ENCODE data around the gene PRELID3B.

PRELID3B gene

GRCh38 chr20:58991715-58992114 lies 50.9 kb downstream of the PRELID3B start:
- Histone ChIP-seq H3K79me2 (ENCODE audit: insufficient read depth, low read length) (no peaks in the 10 kb centered on the region), H2AFZ (ENCODE audit: low read depth, low read length, severe bottlenecking) (no peak overlapping the region), H3K4me2 (ENCODE audit: low read depth, low read length, poor library complexity, severe bottlenecking) (no peak overlapping the region), H3K4me3 (ENCODE audit: insufficient read depth, low read length, poor library complexity, severe bottlenecking) (no peak overlapping the region), H3K36me3 (ENCODE audit: low read length) (peaks cover 28% of the 10 kb centered on the region), H3K9ac (ENCODE audit: low read length) (no peak overlapping the region), H3K27me3 (ENCODE audit: low read length) (no peaks in the 10 kb centered on the region), H3K9me2 (replicated peaks; ENCODE audit: insufficient read depth, low read length) (no peaks in the 10 kb centered on the region), H3F3A (ENCODE audit: insufficient read depth) (peaks cover 43% of the 10 kb centered on the region), H3K27ac (ENCODE audit: low read depth, low read length) (no peak overlapping the region), H3K9me3 (ENCODE audit: insufficient read depth, low read length) (no peaks in the 10 kb centered on the region), H4K20me1 (ENCODE audit: low read depth, low read length) (no peaks in the 10 kb centered on the region)
- TF ChIP-seq CTCF (IDR thresholded peaks at IDR 0.05; ENCODE audit: insufficient read depth, low read length, poor library complexity, severe bottlenecking) (no peak), EZH2phosphoT487 (conservative IDR thresholded peaks at IDR 0.05; ENCODE audit: low read length) (no peak)

GRCh38 chr20:58990651-58991445 lies 51.7 kb downstream of the PRELID3B start:
- Histone ChIP-seq H3K4me2 (ENCODE audit: low read depth, low read length, poor library complexity, severe bottlenecking) (no peak overlapping the region), H2AFZ (ENCODE audit: low read depth, low read length, severe bottlenecking) (no peak overlapping the region), H3K79me2 (ENCODE audit: insufficient read depth, low read length) (peaks cover 6% of the 10 kb centered on the region), H3K9ac (ENCODE audit: low read length) (no peak overlapping the region), H3K27me3 (ENCODE audit: low read length) (no peaks in the 10 kb centered on the region), H4K20me1 (ENCODE audit: low read depth, low read length) (no peaks in the 10 kb centered on the region), H3F3A (ENCODE audit: insufficient read depth) (peaks cover 38% of the 10 kb centered on the region), H3K9me3 (ENCODE audit: insufficient read depth, low read length) (no peaks in the 10 kb centered on the region), H3K36me3 (ENCODE audit: low read length) (peaks cover 24% of the 10 kb centered on the region), H3K27ac (ENCODE audit: low read depth, low read length) (no peak overlapping the region), H3K4me3 (ENCODE audit: insufficient read depth, low read length, poor library complexity, severe bottlenecking) (no peak overlapping the region), H3K9me2 (replicated peaks; ENCODE audit: insufficient read depth, low read length) (no peaks in the 10 kb centered on the region)
- no peak for TF ChIP-seq EZH2phosphoT487 (conservative IDR thresholded peaks at IDR 0.05; ENCODE audit: low read length)
- TF ChIP-seq CTCF (IDR thresholded peaks at IDR 0.05; ENCODE audit: insufficient read depth, low read length, poor library complexity, severe bottlenecking): no peak

- Histone ChIP-seq H3K27ac (ENCODE audit: low read depth, low read length) (no peak overlapping the region), H4K20me1 (ENCODE audit: low read depth, low read length) (peaks cover 4% of the 10 kb centered on the region; the same call in 1 of the 2 replicates), H3K4me2 (ENCODE audit: low read depth, low read length, poor library complexity, severe bottlenecking) (no peak overlapping the region), H3K9me3 (ENCODE audit: insufficient read depth, low read length) (no peaks in the 10 kb centered on the region), H3K9me2 (replicated peaks; ENCODE audit: insufficient read depth, low read length) (no peaks in the 10 kb centered on the region), H3K36me3 (ENCODE audit: low read length) (peaks cover 24% of the 10 kb centered on the region), H3K4me3 (ENCODE audit: insufficient read depth, low read length, poor library complexity, severe bottlenecking) (no peak overlapping the region), H3K27me3 (ENCODE audit: low read length) (no peaks in the 10 kb centered on the region), H3K79me2 (ENCODE audit: insufficient read depth, low read length) (peaks cover 23% of the 10 kb centered on the region), H3K9ac (ENCODE audit: low read length) (no peak overlapping the region), H3F3A (ENCODE audit: insufficient read depth) (peaks cover 24% of the 10 kb centered on the region; the same call in 1 of the 2 replicates), H2AFZ (ENCODE audit: low read depth, low read length, severe bottlenecking) (no peak overlapping the region)
- TF ChIP-seq EZH2phosphoT487 (conservative IDR thresholded peaks at IDR 0.05; ENCODE audit: low read length): no peak
- TF ChIP-seq CTCF (IDR thresholded peaks at IDR 0.05; ENCODE audit: insufficient read depth, low read length, poor library complexity, severe bottlenecking): no peak
Measured at GRCh38 chr20:58989196-58989595, 53.4 kb downstream of the PRELID3B start.
